Endothelial cell of umbilical vein (primary cell): ENCODE measurements around the gene DXO. TPM values are rescaled to one million over a fixed set of nuclear protein-coding genes. Genes with fewer than 3 reads are reported as not detected.

Experiments used
- BruUV-seq: library from RNA; stranded (reverse); fragments of 400-500 nt; replicated peaks from 2 replicates; lab custom pipeline; 2021; lab: Mats Ljungman, UMichigan
- CTCF ChIA-PET: fragments of 300-600, 350-600 bp; sonication (Branson Sonifier 250); formaldehyde crosslinking; loops from one replicate; lab custom pipeline; 2021; ENCODE audit warnings: antibody characterized with exemption, inconsistent platforms; lab: Charles Lee
- POLR2A ChIA-PET: fragments of 300-600, 350-600 bp; sonication (Branson Sonifier 250); formaldehyde crosslinking; loops from one replicate; lab custom pipeline; 2021; ENCODE audit warnings: antibody characterized with exemption, inconsistent platforms; lab: Charles Lee
- DNase-seq: peaks from one replicate; pipeline ENCODE4 v3.0.0-alpha.2; 2011; ENCODE audit warnings: low read depth, low spot score
- FAIRE-seq: peaks from 2 replicates; lab custom pipeline; 2011; peaks lifted over from hg19 to GRCh38; lab: Jason Lieb, UNC
- H2AFZ ChIP-seq: 2 replicates; pipeline ENCODE4 v1.6.0; 2012; ENCODE audit warnings: low read depth, low read length, control low read depth, inconsistent platforms
- H3K27ac ChIP-seq: 2 replicates; pipeline ENCODE4 v1.5.1; 2011; ENCODE audit warnings: low read depth, mild to moderate bottlenecking, control low read depth, low read length, moderate library complexity; ENCODE audit not compliant: insufficient read depth
- H3K27me3 ChIP-seq, 2 experiments: 2 replicates each; pipeline versions ENCODE4 v1.6.0 to v1.6.1; 2011; ENCODE audit warnings: low read length in 2 of 2, mixed read lengths in 1 of 2; ENCODE audit not compliant: control insufficient read depth in 2 of 2, insufficient read depth in 2 of 2
- H3K36me3 ChIP-seq, 2 experiments: 2 replicates in 1 of 2; 3 replicates in 1 of 2; pipeline ENCODE4 v1.5.1; 2011; ENCODE audit warnings: low read length in 2 of 2, mild to moderate bottlenecking in 1 of 2, moderate library complexity in 1 of 2; ENCODE audit not compliant: control insufficient read depth in 2 of 2, insufficient read depth in 2 of 2; ENCODE audit errors: extremely low read depth in 1 of 2
- H3K4me1 ChIP-seq: 3 replicates; pipeline ENCODE4 v1.5.1; 2011; ENCODE audit warnings: mild to moderate bottlenecking, low read length; ENCODE audit not compliant: control insufficient read depth, insufficient read depth; ENCODE audit errors: extremely low read depth
- H3K4me2 ChIP-seq: 2 replicates; pipeline ENCODE4 v1.6.1; 2011; ENCODE audit warnings: low read length, control low read depth, mixed read lengths; ENCODE audit not compliant: insufficient read depth
- H3K4me3 ChIP-seq, 3 experiments: fragments of 200-600 bp in 1 of 3; sonication (generic), shearing (Covaris generic) in 1 of 3; replicated peaks in 1 of 3; 2 replicates each; pipeline ENCODE4 v1.5.1; 2011 to 2016; ENCODE audit warnings: control low read depth in 3 of 3, low read length in 3 of 3, mild to moderate bottlenecking in 2 of 3, inconsistent platforms in 1 of 3, low read depth in 1 of 3, moderate library complexity in 1 of 3; ENCODE audit not compliant: insufficient read depth in 1 of 3
- H3K79me2 ChIP-seq: 2 replicates; pipeline ENCODE4 v1.6.0; 2012; ENCODE audit warnings: low read length, inconsistent platforms; ENCODE audit not compliant: control insufficient read depth, insufficient read depth
- H3K9ac ChIP-seq: replicated peaks from 2 replicates; pipeline ENCODE3; 2011; ENCODE audit warnings: low read length, control low read depth; ENCODE audit not compliant: insufficient read depth; ENCODE audit errors: extremely low read depth
- H3K9me1 ChIP-seq: replicated peaks from 3 replicates; pipeline ENCODE4 v1.6.0; 2011; ENCODE audit warnings: mild to moderate bottlenecking, low read length; ENCODE audit not compliant: control insufficient read depth, insufficient read depth; ENCODE audit errors: extremely low read depth
- H3K9me3 ChIP-seq: replicated peaks from 2 replicates; pipeline ENCODE4 v1.5.1; 2012; ENCODE audit warnings: low read length, inconsistent platforms; ENCODE audit not compliant: control insufficient read depth, insufficient read depth
- H4K20me1 ChIP-seq: replicated peaks from 2 replicates; pipeline ENCODE3; 2011; ENCODE audit warnings: mild to moderate bottlenecking, low read length; ENCODE audit not compliant: control insufficient read depth, insufficient read depth; ENCODE audit errors: extremely low read depth
- EZH2 ChIP-seq: IDR thresholded peaks from 2 replicates; pipeline ENCODE4 v1.6.1; 2012; ENCODE audit warnings: borderline replicate concordance, low read depth, mild to moderate bottlenecking, moderate library complexity, low read length, inconsistent platforms; ENCODE audit not compliant: severe bottlenecking
- FOS ChIP-seq: IDR thresholded peaks from 2 replicates; pipeline ENCODE4 v1.6.1; 2011; ENCODE audit warnings: mild to moderate bottlenecking, low read length, moderate library complexity, borderline replicate concordance; ENCODE audit not compliant: insufficient read depth
- GATA2 ChIP-seq: IDR thresholded peaks from 2 replicates; pipeline ENCODE4 v1.7.0; 2011; ENCODE audit warnings: low read depth, mild to moderate bottlenecking, moderate library complexity, mixed read lengths, low read length; ENCODE audit not compliant: insufficient read length, insufficient read depth
- JUN ChIP-seq: IDR thresholded peaks from 2 replicates; pipeline ENCODE4 v1.6.1; 2011; ENCODE audit warnings: borderline replicate concordance, low read depth; ENCODE audit not compliant: insufficient read length, insufficient read depth
- MYC ChIP-seq: IDR thresholded peaks from one replicate; pipeline ENCODE4 v1.6.1; 2011; ENCODE audit warnings: mild to moderate bottlenecking, low read depth, low read length
- POLR2A ChIP-seq: IDR thresholded peaks from 2 replicates; pipeline ENCODE4 v1.6.1; 2012; ENCODE audit warnings: low read depth, mild to moderate bottlenecking, control low read depth, low read length
- POLR2AphosphoS5 ChIP-seq: IDR thresholded peaks from 2 replicates; pipeline ENCODE4 v1.6.1; 2012; ENCODE audit warnings: low read depth, mild to moderate bottlenecking, control low read depth, low read length, moderate library complexity; ENCODE audit not compliant: insufficient read depth
- dilution Hi-C: fragments of 300-500 bp; cut with MboI; formaldehyde crosslinking; loops from one replicate; pipeline ENCODE4 v1.15.0; 2019; ENCODE audit warnings: low sequenced_read_pairs; ENCODE audit not compliant: extremely low pct_ligation_motif_present
- intact Hi-C: fragments of 100-400 bp; cut with micrococcal nuclease; formaldehyde crosslinking; loops from one replicate; pipeline ENCODE4 v1.10.0; 2022
- polyA plus RNA-seq, 4 experiments: library from polyadenylated mRNA; depleted of rRNA in 3 of 4; stranded (reverse) in 3 of 4; unstranded in 1 of 4; fragments of >200 nt; gene quantifications; 2 replicates each; pipeline versions ENCODE4 v1.2.1 to v1.2.3, GENCODE V29; 2011 to 2012; ENCODE audit warnings: missing spikeins in 1 of 4
- total RNA-seq: library from RNA; stranded (reverse); gene quantifications from 2 replicates; pipeline ENCODE4 v1.2.3, GENCODE V29; 2021
- TF ChIP-seq, protein P1 (sequence below), 2 donors: IDR thresholded peaks; 1 replicate in 1 of 2; 2 replicates in 1 of 2; pipeline ENCODE4 v1.5.1; 2011; ENCODE audit warnings: low read length in 2 of 2, mild to moderate bottlenecking in 2 of 2, moderate library complexity in 2 of 2, control low read depth in 1 of 2, inconsistent platforms in 1 of 2, low read depth in 1 of 2; ENCODE audit not compliant: insufficient read depth in 1 of 2; ENCODE audit errors: extremely low read depth in 1 of 2
- TF ChIP-seq, protein P2 (sequence below): IDR thresholded peaks from 2 replicates; pipeline ENCODE4 v1.6.1; 2011; ENCODE audit not compliant: insufficient read depth, insufficient read length

The DXO gene
- total and polyA plus RNA-seq, 2 donors (not counting 3 experiments of a cell fraction or from before 2014, with no cell fraction given), result 20.7 to 34.9 TPM

DNA sequence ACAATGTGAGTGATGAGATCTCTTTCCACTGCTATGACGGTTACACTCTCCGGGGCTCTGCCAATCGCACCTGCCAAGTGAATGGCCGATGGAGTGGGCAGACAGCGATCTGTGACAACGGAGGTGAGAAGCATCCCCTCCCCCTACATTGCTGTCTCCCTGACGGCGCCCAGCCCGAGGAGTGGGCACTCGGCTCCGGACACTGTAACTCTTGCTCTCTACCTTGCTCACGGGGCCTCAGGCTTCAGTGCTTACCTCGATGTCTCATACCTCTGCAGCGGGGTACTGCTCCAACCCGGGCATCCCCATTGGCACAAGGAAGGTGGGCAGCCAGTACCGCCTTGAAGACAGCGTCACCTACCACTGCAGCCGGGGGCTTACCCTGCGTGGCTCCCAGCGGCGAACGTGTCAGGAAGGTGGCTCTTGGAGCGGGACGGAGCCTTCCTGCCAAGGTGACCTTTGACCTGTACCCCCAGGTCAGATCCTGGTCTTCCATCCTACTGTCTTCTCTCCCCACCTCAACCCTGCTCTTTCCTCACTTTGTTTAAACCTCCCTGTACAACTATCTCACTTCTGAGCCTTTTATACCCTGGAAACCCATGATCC is 24.8 kb downstream of the DXO start:
- Histone ChIP-seq H3K9ac (no peak overlapping the region), H4K20me1 (no peaks in the 10 kb centered on the region), H3K9me1 (no peaks in the 10 kb centered on the region), H3K9me3 (no peaks in the 10 kb centered on the region), H3K4me2 (no peak overlapping the region), H3K4me1 (peaks cover 3% of the 10 kb centered on the region), H3K27me3 (peaks cover 0 to 11% of the 10 kb centered on the region in 2 experiments), H3K4me3 (no peak overlapping the region), H2AFZ (no peak overlapping the region), H3K79me2 (no peaks in the 10 kb centered on the region), H3K27ac (no peak overlapping the region), H3K36me3 (peaks cover 8 to 9% of the 10 kb centered on the region in 2 experiments)
- FAIRE-seq, result no peak
- intact Hi-C loops (no loop called here), dilution Hi-C loops (no loop called here)
- CTCF ChIA-PET, result no interaction called here
- no TSS peak for BruUV-seq
- TF ChIP-seq POLR2A (no peak), GATA2 (no peak), FOS (no peak), JUN (no peak), POLR2AphosphoS5 (no peak), EZH2 (no peak), MYC (no peak)
- TF ChIP-seq, protein P1, sequence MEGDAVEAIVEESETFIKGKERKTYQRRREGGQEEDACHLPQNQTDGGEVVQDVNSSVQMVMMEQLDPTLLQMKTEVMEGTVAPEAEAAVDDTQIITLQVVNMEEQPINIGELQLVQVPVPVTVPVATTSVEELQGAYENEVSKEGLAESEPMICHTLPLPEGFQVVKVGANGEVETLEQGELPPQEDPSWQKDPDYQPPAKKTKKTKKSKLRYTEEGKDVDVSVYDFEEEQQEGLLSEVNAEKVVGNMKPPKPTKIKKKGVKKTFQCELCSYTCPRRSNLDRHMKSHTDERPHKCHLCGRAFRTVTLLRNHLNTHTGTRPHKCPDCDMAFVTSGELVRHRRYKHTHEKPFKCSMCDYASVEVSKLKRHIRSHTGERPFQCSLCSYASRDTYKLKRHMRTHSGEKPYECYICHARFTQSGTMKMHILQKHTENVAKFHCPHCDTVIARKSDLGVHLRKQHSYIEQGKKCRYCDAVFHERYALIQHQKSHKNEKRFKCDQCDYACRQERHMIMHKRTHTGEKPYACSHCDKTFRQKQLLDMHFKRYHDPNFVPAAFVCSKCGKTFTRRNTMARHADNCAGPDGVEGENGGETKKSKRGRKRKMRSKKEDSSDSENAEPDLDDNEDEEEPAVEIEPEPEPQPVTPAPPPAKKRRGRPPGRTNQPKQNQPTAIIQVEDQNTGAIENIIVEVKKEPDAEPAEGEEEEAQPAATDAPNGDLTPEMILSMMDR (IDR thresholded peaks at IDR 0.05; ENCODE audit: extremely low read depth in 1 of 2, insufficient read depth in 1 of 2, low read depth in 1 of 2, low read length in 2 of 2), result no peak
- TF ChIP-seq, protein P2, sequence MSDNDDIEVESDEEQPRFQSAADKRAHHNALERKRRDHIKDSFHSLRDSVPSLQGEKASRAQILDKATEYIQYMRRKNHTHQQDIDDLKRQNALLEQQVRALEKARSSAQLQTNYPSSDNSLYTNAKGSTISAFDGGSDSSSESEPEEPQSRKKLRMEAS, result no peak
- POLR2A ChIA-PET, result no interaction called here
- no peak for DNase-seq
